Pancreas (tissue), 10 donors: Measurements from ENCODE around the gene IQGAP3. TPM values are rescaled to one million over a fixed set of nuclear protein-coding genes. Genes with fewer than 3 reads are reported as not detected.
A peak's percentile ranks its signal among the peaks of the same experiment; 100 is the strongest.

Experiments
- ATAC-seq, 4 donors: fragments of 200-7000 bp; cut with Tn5 transposase; one replicate each; pipeline versions ENCODE4 v1.8.0 to v1.9.1; 2020; ENCODE audit warnings: mild to moderate bottlenecking in 4 of 4, moderate library complexity in 4 of 4
- DNase-seq, 6 donors: peaks; one replicate each; pipeline ENCODE4 v3.0.0-alpha.2; 2020
- FAIRE-seq: peaks from 2 replicates; lab custom pipeline; 2012; peaks lifted over from hg19 to GRCh38; lab: Jason Lieb, UNC
- H3K27ac ChIP-seq, 4 donors: fragments of 200-600 bp; sonication (generic); 1 replicate in 3 of 4; 2 replicates in 1 of 4; pipeline versions ENCODE4 v1.5.0 to v1.8.0; 2020
- H3K27me3 ChIP-seq, 4 donors: fragments of 200-600 bp; one replicate each; pipeline ENCODE4 v1.8.0; 2021
- H3K36me3 ChIP-seq, 3 donors: fragments of 200-600 bp; sonication (generic) in 1 of 3; one replicate each; pipeline versions ENCODE4 v1.5.0 to v1.8.0; 2020 to 2021
- H3K4me1 ChIP-seq, 3 donors: fragments of 200-600 bp; one replicate each; pipeline ENCODE4 v1.8.0; 2021
- H3K4me3 ChIP-seq, 4 donors: fragments of 200-600 bp; sonication (generic) in 2 of 4; one replicate each; pipeline versions ENCODE4 v1.5.0 to v1.8.0; 2020 to 2021
- H3K9me3 ChIP-seq, 4 donors: fragments of 200-600 bp; one replicate each; pipeline ENCODE4 v1.8.0; 2021
- CTCF ChIP-seq, 4 donors: fragments of 200-600 bp; sonication (generic) in 3 of 4; IDR thresholded peaks; one replicate each; pipeline versions ENCODE4 v1.5.0 to v1.8.0; 2021; ENCODE audit warnings: antibody characterized with exemption in 4 of 4
- WGBS, 2 donors: extraction: QIAGEN DNeasy Blood & Tissue Kit; methylation state at CpG; one replicate each; pipeline ENCODE4 v1.1.7; 2013; 5-methylcytosine and 5-hydroxymethylcytosine counted together
- intact Hi-C, 3 donors: fragments of 100-400 bp; cut with DNase I; formaldehyde crosslinking; loops; one replicate each; pipeline versions ENCODE4 v1.11.1 to v1.14.2; 2022
- polyA plus RNA-seq, 2 donors: library from polyadenylated mRNA; stranded (reverse); fragments of 200-250 nt; gene quantifications; one replicate each; pipeline ENCODE4 v1.2.3, GENCODE V29; 2013
- total RNA-seq, 6 donors: library from RNA; stranded (reverse); fragmentation: NEBNext Ultra II Directional in 4 of 6; extraction: Animal tissue kit (Norgen Biotek cat#: 25700) in 4 of 6; gene quantifications; one replicate each; pipeline versions ENCODE4 v1.2.1 to v1.2.4, GENCODE V29; 2021 to 2023
- donor health status: healthy with polysubstance abuse.
- donor health status: DM: no; HTN: no; CAD: no; lungs with moderate emphysema.
- donor health status: DM: no; HTN: no; CAD: no.
- donor health status: control.
- donor health status: control.
- donor health status: Bipolar disorder and iron deficiency.
- donor health status: DM: yes; HTN: yes; CAD: no.
- donor health status: DM: no; HTN: no; CAD: no.
- donor health status: DM: no; HTN: no; CAD: no.
- donor health status: DM: yes; HTN: yes; CAD: no.

IQGAP3 gene
- total and polyA plus RNA-seq, 8 donors, result 0.02 to 0.90 (median 0.23) TPM; not detected in 1

DNA sequence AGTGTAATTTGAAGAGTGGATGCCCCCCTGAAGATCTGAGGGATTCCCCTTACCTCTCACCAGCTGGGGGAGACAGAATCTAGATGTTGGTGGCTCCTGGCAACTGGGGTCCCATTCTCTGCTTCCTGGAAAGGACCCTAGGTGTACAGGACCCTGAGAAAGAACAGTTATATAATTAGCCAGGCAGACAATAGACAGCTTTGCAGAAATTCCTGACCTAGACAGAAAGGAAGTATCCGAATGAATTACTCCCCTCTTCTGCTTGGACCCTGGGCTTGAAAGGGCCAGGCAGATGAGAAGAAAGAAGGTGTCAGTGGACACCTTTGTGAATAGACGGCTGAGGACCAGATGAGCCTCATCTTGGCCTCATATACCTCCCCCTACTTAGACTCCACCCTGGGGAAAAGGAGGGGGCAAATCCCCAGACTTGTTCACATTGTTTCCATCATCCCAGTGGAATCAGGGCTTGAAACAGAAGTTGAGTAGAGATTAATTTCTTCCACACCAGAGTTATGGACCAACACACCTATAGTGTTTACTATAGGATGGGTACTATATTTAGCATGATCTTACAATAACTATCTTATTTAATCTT, 1.8 kb upstream of the IQGAP3 start:
- no peak for TF ChIP-seq CTCF (IDR thresholded peaks at IDR 0.05)
- H3K27me3 ChIP-seq, result no peaks in the 10 kb centered on the region
- FAIRE-seq (no peak), DNase-seq (peak in 1 of 6 donors; percentile 1), ATAC-seq (no peak)
- no peaks in the 10 kb centered on the region for H3K36me3 ChIP-seq
- no peaks in the 10 kb centered on the region for H3K9me3 ChIP-seq
- intact Hi-C loops, result no loop called here
- no peak overlapping the region for H3K4me3 ChIP-seq
- H3K4me1 ChIP-seq, result peaks cover 0 to 9% (median 3%) of the 10 kb centered on the region in 3 donors
- no peak overlapping the region for H3K27ac ChIP-seq
- WGBS, 2 donors, result 40 to 41% methylated on average over 2 of the region's 2 CpGs

- TF ChIP-seq CTCF (IDR thresholded peaks at IDR 0.05), result no peak
- DNase-seq (no peak), FAIRE-seq (no peak), ATAC-seq (peak in 1 of 4 donors; percentile 8)
- 33 to 36% methylated on average over 9 to 10 of the region's 10 CpGs for whole genome bisulfite sequencing, 2 donors
- no peaks in the 10 kb centered on the region for H3K36me3 ChIP-seq
- no peaks in the 10 kb centered on the region for H3K27me3 ChIP-seq
- H3K4me3 ChIP-seq, result peak overlapping the region in 1 of 4 donors; percentile 48
- H3K9me3 ChIP-seq, result no peaks in the 10 kb centered on the region
- peaks cover 0 to 9% (median 3%) of the 10 kb centered on the region in 3 donors for H3K4me1 ChIP-seq
- no peak overlapping the region for H3K27ac ChIP-seq
- intact Hi-C loops, result no loop called here
Observed at GRCh38 chr1:156572663-156573018, 276 bp upstream of the IQGAP3 start.

GRCh38 chr1:156571261-156571852, 1.0 kb downstream of the IQGAP3 start:
- Histone ChIP-seq H3K36me3 (no peaks in the 10 kb centered on the region), H3K27ac (no peak overlapping the region), H3K27me3 (no peaks in the 10 kb centered on the region), H3K9me3 (no peaks in the 10 kb centered on the region), H3K4me1 (peaks cover 0 to 9% (median 3%) of the 10 kb centered on the region in 3 donors), H3K4me3 (no peak overlapping the region)
- FAIRE-seq (no peak), ATAC-seq (peak in 3 of 4 donors; percentile 21 to 38 (median 31)), DNase-seq (no peak)
- WGBS, 2 donors, result 9 to 10% methylated on average over 4 of the region's 4 CpGs
- intact Hi-C loops, result no loop called here
- TF ChIP-seq CTCF (IDR thresholded peaks at IDR 0.05), result no peak

- ATAC-seq (no peak), DNase-seq (peak in 1 of 6 donors; percentile 17), FAIRE-seq (no peak)
- no peaks in the 10 kb centered on the region for H3K4me1 ChIP-seq
- WGBS, 2 donors, result 83 to 92% methylated on average over 4 of the region's 4 CpGs
- H3K4me3 ChIP-seq, result no peak overlapping the region
- intact Hi-C loops, result no loop called here
- H3K9me3 ChIP-seq, result no peaks in the 10 kb centered on the region
- H3K27me3 ChIP-seq, result no peaks in the 10 kb centered on the region
- no peak overlapping the region for H3K27ac ChIP-seq
- no peaks in the 10 kb centered on the region for H3K36me3 ChIP-seq
- no peak for TF ChIP-seq CTCF (IDR thresholded peaks at IDR 0.05)
Observed at GRCh38 chr1:156566436-156566835, 5.9 kb downstream of the IQGAP3 start.

- no peak for FAIRE-seq
- no peak for DNase-seq
- Histone ChIP-seq H3K36me3 (no peaks in the 10 kb centered on the region), H3K27ac (no peak overlapping the region), H3K9me3 (no peaks in the 10 kb centered on the region), H3K27me3 (no peaks in the 10 kb centered on the region), H3K4me3 (no peak overlapping the region), H3K4me1 (no peaks in the 10 kb centered on the region)
- ATAC-seq, result no peak
- intact Hi-C loops, result no loop called here
- 77 to 80% methylated on average over 2 of the region's 2 CpGs for WGBS, 2 donors
- no peak for TF ChIP-seq CTCF (IDR thresholded peaks at IDR 0.05)
Observed at GRCh38 chr1:156565519-156565918, 6.8 kb downstream of the IQGAP3 start.
